Measurements from ENCODE around the gene UQCRQ. TPM values are rescaled to one million over a fixed set of nuclear protein-coding genes. Genes with fewer than 3 reads are reported as not detected.

Gene UQCRQ
- total and polyA plus RNA-seq, 9 donors, result 91.4 to 231 (median 220) TPM

DNA sequence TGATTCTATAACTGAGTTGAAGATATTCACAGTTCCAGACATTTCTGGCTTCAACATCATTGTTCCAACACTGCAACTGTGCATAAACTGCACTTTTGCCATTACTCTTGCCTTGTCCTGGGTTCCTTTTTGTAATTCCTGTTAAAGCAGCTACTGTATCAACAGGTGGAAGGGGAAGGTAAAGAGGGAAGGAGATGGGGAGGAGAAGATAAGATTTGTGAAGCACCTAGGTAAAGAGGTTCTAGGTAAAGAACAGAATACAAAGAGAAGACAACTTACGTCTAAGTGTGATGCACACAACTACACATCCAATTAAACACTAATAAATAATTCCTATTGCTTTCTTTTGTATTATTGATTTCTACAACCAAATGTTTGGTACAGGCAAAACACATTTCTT lies 43.3 kb downstream of the UQCRQ start:
- Histone ChIP-seq H3K27me3 (no peaks in the 10 kb centered on the region), H3K36me3 (no peaks in the 10 kb centered on the region), H3K27ac (no peak overlapping the region), H3K9me3 (no peaks in the 10 kb centered on the region), H3K4me3 (no peak overlapping the region), H3K4me1 (ENCODE audit: insufficient read depth) (peaks cover 1% of the 10 kb centered on the region)
- DNase-seq, result no peak
- WGBS, 3 donors, result 90 to 95% (median 93%) methylated on average over 1 of the region's 1 CpG
- TF ChIP-seq, protein P1, sequence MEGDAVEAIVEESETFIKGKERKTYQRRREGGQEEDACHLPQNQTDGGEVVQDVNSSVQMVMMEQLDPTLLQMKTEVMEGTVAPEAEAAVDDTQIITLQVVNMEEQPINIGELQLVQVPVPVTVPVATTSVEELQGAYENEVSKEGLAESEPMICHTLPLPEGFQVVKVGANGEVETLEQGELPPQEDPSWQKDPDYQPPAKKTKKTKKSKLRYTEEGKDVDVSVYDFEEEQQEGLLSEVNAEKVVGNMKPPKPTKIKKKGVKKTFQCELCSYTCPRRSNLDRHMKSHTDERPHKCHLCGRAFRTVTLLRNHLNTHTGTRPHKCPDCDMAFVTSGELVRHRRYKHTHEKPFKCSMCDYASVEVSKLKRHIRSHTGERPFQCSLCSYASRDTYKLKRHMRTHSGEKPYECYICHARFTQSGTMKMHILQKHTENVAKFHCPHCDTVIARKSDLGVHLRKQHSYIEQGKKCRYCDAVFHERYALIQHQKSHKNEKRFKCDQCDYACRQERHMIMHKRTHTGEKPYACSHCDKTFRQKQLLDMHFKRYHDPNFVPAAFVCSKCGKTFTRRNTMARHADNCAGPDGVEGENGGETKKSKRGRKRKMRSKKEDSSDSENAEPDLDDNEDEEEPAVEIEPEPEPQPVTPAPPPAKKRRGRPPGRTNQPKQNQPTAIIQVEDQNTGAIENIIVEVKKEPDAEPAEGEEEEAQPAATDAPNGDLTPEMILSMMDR (IDR thresholded peaks at IDR 0.05), result no peak
- no peak for TF ChIP-seq POLR2A (IDR thresholded peaks at IDR 0.05)
- TF ChIP-seq EP300 (IDR thresholded peaks at IDR 0.05), result no peak
- intact Hi-C loops (cut with DNase I), result no loop called here

DNA sequence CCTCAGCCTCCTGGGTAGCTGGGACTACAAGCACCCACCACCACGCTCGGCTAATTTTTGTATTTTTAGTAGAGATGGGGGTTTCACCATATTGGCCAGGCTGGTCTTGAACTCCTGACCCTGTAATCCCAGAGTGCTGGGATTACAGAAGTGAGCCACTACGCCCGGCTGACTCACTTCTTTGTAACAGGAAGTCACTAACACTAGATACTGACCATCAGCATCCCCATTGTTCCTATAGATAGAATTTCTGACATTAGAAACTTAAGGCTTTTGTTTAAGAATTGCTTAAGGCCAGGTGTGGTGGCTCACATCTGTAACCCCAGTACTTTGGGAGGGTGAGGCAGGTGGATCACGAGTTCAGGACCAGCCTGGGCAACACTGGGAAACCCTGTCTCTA lies 49.2 kb downstream of the UQCRQ start:
- no peak overlapping the region for H3K4me3 ChIP-seq
- no peaks in the 10 kb centered on the region for H3K4me1 ChIP-seq (ENCODE audit: insufficient read depth)
- no peaks in the 10 kb centered on the region for H3K27me3 ChIP-seq
- TF ChIP-seq, protein P1 (IDR thresholded peaks at IDR 0.05), result no peak
- no peak for TF ChIP-seq EP300 (IDR thresholded peaks at IDR 0.05)
- TF ChIP-seq POLR2A (IDR thresholded peaks at IDR 0.05), result no peak
- H3K36me3 ChIP-seq, result no peaks in the 10 kb centered on the region
- DNase-seq, result no peak
- 93 to 97% (median 96%) methylated on average over 5 of the region's 5 CpGs for WGBS, 3 donors
- intact Hi-C loops (cut with DNase I), result no loop called here
- no peak overlapping the region for H3K27ac ChIP-seq
- no peaks in the 10 kb centered on the region for H3K9me3 ChIP-seq

DNA sequence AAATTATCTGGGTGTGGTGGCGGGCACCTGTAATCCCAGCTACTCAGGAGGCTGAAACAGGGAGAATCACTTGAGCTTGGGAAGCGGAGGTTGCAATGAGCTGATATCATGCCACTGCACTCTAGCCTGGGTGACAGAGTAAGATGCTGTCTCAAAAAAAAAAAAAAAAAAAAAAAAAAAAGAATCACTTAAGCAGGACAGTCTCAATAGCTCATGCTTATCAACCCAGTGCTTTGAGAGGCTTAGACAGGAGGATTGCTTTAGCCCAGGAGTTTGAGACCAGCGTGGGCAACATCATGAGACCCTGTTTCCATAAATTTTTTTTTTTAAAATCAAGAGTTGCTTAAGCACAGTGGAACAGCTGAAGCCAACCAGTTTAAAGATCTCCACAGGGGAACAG lies 49.6 kb downstream of the UQCRQ start:
- Histone ChIP-seq H3K36me3 (no peaks in the 10 kb centered on the region), H3K27ac (no peak overlapping the region), H3K4me1 (ENCODE audit: insufficient read depth) (no peaks in the 10 kb centered on the region), H3K27me3 (no peaks in the 10 kb centered on the region), H3K4me3 (no peak overlapping the region), H3K9me3 (no peaks in the 10 kb centered on the region)
- 95 to 98% (median 97%) methylated on average over 3 of the region's 3 CpGs for WGBS, 3 donors
- intact Hi-C loops (cut with DNase I), result no loop called here
- TF ChIP-seq, protein P1 (IDR thresholded peaks at IDR 0.05), result no peak
- TF ChIP-seq POLR2A (IDR thresholded peaks at IDR 0.05), result no peak
- TF ChIP-seq EP300 (IDR thresholded peaks at IDR 0.05), result no peak
- no peak for DNase-seq

Small RNAs within 50 kb of the gene (small RNA-seq; reads per million reads assigned to genes)
- gene RNA5SP192, result not detected

Other genes starting within 250 kb of the UQCRQ start
- gene IL13, start 208.5 kb upstream of the UQCRQ start, total RNA-seq, result not detected
- not detected for gene IL13, start 208.5 kb upstream of the UQCRQ start, polyA plus RNA-seq
- gene IL4, start 192.7 kb upstream of the UQCRQ start, total RNA-seq, result not detected
- gene IL4, start 192.7 kb upstream of the UQCRQ start, polyA plus RNA-seq, result not detected
- 10 to 100 TPM in 4 of 7 donors, 1 to 10 TPM in 3; 8.0 to 13.0 (median 11.3) TPM for gene KIF3A, start 129.1 kb upstream of the UQCRQ start, total RNA-seq
- gene KIF3A, start 129.1 kb upstream of the UQCRQ start, polyA plus RNA-seq, result 1 to 10 TPM; 4.2 to 9.0 TPM
- 1 to 10 TPM in 1 of 7 donors, under 1 TPM in 1, not detected in 5; 0.10 to 1.4 TPM for gene CCNI2, start 119.2 kb upstream of the UQCRQ start, total RNA-seq
- gene CCNI2, start 119.2 kb upstream of the UQCRQ start, polyA plus RNA-seq, result under 1 TPM; 0.32 to 0.67 TPM
- gene SEPTIN8, start 89.4 kb upstream of the UQCRQ start, total RNA-seq, result 10 to 100 TPM; 18.7 to 54.5 (median 40.3) TPM
- 10 to 100 TPM; 23.5 to 36.8 TPM for gene SEPTIN8, start 89.4 kb upstream of the UQCRQ start, polyA plus RNA-seq
- gene SOWAHA, start 53.3 kb upstream of the UQCRQ start, total RNA-seq, result 1 to 10 TPM in 1 of 7 donors, under 1 TPM in 5, not detected in 1; 0.23 to 2.2 (median 0.64) TPM
- gene SOWAHA, start 53.3 kb upstream of the UQCRQ start, polyA plus RNA-seq, result under 1 TPM; 0.05 to 0.07 TPM
- gene SHROOM1, start 36.0 kb upstream of the UQCRQ start, total RNA-seq, result 10 to 100 TPM in 3 of 7 donors, 1 to 10 TPM in 4; 3.8 to 22.4 (median 8.9) TPM
- gene SHROOM1, start 36.0 kb upstream of the UQCRQ start, polyA plus RNA-seq, result 1 to 10 TPM; 4.1 to 5.9 TPM
- gene GDF9, start 173 bp upstream of the UQCRQ start, total RNA-seq, result under 1 TPM in 5 of 7 donors, not detected in 2; 0.20 to 0.31 (median 0.27) TPM
- gene GDF9, start 173 bp upstream of the UQCRQ start, polyA plus RNA-seq, result under 1 TPM; 0.60 to 0.93 TPM
- 1 to 10 TPM; 1.0 to 2.2 (median 1.3) TPM for gene LEAP2, start 7.0 kb downstream of the UQCRQ start, total RNA-seq
- gene LEAP2, start 7.0 kb downstream of the UQCRQ start, polyA plus RNA-seq, result 1 to 10 TPM in 1 of 2 donors, under 1 TPM in 1; 0.64 to 1.3 TPM
- gene AFF4, start 97.0 kb downstream of the UQCRQ start, total RNA-seq, result 100 to 1,000 TPM in 1 of 7 donors, 10 to 100 TPM in 6; 56.6 to 114 (median 83.3) TPM
- gene AFF4, start 97.0 kb downstream of the UQCRQ start, polyA plus RNA-seq, result 10 to 100 TPM; 19.5 to 56.9 TPM
- gene ZCCHC10, start 159.9 kb downstream of the UQCRQ start, total RNA-seq, result 10 to 100 TPM; 14.0 to 19.3 (median 17.3) TPM
- gene ZCCHC10, start 159.9 kb downstream of the UQCRQ start, polyA plus RNA-seq, result 10 to 100 TPM; 13.4 to 14.5 TPM
- 10 to 100 TPM; 25.0 to 82.3 (median 61.1) TPM for gene HSPA4, start 185.4 kb downstream of the UQCRQ start, total RNA-seq
- gene HSPA4, start 185.4 kb downstream of the UQCRQ start, polyA plus RNA-seq, result 10 to 100 TPM; 18.8 to 86.3 TPM

Data from ovary (tissue), 9 donors.